HG03342 (cell line): ENCODE data around the gene CDK14.
"Not testable (repeated sequence)": the region's sequence is repeated elsewhere in the genome, so short reads cannot be mapped to it uniquely, and the experiment has no call there.

Source experiments
- ATAC-seq: cut with Tn5 transposase; IDR thresholded peaks from one replicate; pipeline ENCODE4 v1.9.1; 2021; ENCODE audit warnings: mild to moderate bottlenecking, moderate library complexity; ENCODE audit not compliant: unreplicated experiment

CDK14 gene

DNA sequence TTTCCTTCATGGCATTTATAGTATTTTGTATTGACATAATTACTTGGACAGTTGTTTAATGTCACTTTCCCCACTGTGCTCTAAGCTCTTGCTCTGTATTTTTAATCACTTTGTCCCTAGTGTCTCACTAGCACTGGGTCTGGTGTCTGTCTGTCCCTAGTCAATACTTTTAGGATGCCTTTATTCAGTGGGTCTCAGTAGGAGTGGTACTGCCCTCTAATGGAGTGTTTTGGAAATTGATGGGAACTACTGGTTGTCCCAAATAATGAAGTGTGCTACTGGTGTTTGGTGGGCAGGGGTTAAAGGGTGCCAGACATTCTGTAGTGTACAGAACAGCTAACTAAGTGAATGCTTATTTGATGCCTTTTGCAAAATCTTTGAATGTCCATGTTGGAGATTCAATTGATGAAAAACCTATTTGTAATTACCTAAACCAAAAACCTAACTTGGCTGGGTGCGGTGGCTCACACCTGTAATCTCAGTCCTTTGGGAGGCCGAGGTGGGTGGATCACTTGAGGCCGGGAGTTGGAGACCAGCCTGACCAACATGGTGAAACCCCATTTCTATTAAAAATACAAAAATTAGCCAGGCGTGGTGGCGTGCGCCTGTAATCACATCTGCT is 33.3 kb downstream of the CDK14 start:
- ATAC-seq, result peak; percentile 72

DNA sequence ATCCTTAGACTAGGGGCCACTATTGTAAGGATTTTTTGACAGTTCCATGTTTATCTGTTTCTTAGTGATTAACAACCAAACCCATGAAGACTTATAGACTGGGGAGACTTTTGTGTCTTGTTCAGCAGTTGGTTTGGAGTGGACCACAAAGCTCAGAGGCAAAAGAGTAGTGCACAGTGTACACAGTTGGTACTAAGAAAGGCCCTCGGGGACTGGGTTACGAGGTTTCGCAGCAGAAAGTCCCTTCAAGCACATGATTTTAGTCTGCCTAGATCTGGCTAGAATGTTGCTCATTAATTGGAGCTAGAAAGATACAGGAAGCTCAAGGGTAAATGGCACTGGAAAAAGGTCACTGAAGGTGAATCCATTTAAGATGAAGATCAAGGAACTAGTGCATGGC is 35.4 kb downstream of the CDK14 start:
- no peak for ATAC-seq

DNA sequence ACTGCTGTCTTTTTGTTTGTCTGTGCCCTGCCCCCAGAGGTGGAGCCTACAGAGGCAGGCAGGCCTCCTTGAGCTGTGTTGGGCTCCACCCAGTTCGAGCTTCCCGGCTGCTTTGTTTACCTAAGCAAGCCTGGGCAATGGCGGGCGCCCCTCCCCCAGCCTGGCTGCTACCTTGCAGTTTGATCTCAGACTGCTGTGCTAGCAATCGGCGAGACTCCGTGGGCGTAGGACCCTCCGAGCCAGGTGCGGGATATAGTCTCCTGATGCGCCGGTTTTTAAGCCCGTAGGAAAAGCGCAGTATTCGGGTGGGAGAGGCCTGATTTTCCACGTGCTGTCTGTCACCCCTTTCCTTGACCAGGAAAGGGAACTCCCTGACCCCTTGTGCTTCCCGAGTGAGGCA is 43.6 kb downstream of the CDK14 start:
- not testable (repeated sequence) for ATAC-seq

DNA sequence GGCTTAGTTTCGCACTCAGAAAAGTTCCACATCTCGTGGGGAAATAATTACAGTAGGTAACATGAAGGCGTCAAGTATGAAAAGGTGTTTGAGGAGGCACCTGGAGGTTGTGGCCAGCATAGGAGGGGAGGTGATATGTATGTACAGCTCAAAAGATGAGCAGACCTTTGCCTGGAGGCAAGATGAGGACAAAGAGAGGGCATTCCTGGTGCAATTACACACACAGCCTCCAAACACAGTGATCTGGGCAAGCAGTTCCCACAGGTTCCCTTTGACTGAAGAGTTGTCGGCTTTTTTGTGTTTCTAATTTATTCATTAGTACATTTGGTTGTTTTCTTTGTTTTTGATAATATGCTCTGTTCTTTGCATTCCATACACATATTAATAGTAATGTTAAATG is 46.9 kb downstream of the CDK14 start:
- no peak for ATAC-seq

DNA sequence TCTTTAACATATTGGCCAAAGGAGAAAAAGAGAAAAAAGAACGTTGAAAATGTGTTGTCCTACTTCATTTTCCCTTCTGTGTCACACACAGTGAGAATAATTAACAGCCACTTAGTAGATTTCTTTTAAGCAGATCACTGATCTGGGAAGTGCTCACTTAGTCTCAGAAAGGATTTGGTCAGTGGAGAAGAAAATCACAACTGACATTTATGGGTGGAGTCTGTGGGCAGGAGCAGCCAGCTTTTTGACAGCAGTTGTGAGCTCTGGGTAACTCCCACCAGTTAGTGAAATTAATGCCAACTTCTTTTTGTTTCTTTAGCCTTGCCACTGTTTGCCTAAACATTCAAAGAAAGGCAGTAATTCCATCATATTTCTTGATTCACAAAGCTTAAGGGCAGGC is 49.7 kb downstream of the CDK14 start:
- ATAC-seq, result no peak

DNA sequence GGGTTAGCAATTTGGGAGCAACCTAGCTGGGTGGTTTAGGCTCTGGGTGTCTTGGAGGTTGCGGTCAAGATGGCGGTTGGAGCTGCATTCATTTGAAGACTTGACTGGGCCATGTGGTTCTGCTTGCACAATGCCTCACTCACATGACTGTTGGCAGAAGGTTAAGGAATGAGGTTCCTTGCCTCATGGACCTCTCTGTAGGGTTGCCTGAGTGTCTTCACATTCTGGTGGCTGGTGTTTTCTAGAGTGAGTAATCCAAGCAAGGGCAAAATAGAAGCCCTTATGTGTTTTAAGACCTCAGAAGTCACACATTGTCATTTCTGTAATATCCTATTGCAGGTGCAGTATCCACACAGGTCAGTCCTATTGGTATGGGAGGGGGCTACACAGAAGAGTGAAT is 52.0 kb downstream of the CDK14 start:
- ATAC-seq, result peak; percentile 42

DNA sequence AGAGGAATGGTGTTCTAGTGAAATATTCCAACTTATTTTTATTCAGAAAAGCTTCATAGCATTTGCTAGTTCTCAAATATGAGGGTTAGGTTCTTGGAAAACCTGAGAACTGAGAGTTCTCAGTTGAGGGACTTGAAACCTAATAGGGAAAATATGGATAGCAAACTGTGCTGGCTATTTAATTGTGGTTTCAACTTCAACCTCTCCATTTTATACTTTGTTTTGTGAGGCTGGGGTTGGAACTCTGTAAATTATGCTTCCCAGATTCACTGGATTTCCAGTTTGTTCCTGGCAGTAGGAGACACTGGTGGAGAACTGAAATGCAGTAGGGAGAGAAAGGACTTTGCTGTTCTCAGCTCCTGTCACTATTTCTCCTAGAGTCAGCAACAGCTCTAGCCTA is 52.7 kb downstream of the CDK14 start:
- no peak for ATAC-seq

DNA sequence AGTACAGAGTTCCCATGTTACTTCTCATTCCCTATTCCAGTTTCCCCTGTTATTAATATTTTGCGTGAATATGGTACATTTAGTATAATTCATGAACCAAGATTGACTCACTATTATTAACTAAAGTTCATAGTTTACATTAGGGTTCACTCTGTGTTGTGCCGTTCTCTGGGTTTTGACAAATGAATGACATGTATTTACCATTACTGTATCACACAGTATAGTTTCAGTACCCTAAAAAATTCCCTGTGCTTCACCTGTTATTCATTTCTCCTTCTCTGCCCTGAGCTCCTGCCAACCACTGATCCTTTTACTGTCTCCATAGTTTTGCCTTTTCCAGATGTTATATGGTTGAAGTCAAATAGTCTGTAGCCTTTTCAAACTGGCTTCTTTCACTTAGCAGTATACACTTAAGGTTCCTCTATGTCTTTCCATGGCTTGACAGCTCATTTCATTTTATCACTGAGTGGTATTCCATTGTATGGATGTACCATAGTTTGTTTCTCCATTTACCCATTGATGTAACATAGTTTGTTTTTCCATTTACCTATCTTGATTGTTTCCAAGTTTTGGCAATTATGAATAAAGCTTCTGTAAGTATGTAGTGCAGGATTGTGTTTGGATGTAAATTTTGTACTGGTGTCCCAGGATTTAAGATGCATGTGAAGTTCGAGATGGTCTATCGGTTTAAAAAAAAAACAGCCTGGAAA is 58.8 kb downstream of the CDK14 start:
- ATAC-seq, result no peak

DNA sequence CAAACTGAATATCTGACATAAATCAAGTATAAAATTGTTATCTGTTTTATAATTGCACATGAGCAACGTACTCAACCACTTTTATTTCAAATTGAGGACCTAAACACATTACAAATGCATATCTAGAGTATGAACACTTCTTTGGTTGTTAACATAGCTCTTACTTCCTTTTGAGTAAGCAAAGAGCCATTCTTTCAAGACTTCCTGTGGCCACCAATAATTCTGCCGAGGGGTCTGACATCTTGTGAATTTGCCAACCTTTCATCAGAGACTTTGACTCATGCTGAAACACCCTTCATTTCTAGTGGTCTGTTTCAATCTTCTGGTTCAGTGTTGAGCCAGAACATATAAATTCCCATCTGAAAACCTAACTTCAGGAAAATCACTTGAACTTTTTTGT is 59.4 kb downstream of the CDK14 start:
- ATAC-seq, result peak; percentile 65

DNA sequence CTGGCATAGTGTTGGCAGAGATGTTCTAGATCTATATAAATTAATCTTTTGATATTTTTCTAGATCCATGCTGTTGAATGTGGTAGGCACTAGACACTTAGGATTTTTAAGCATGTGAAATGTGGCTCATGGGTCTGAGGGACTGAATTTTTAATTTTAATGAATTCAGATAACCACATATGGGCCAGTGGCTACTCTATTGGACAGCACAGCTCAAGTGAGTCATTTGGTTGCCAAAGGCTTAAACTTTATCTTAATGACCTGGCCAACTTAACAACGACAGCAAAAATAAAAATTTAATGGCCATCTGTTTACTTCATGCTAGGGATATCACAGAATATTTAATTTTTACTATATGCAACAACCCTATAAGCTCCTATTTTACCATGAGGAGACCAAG is 61.4 kb downstream of the CDK14 start:
- ATAC-seq, result no peak

DNA sequence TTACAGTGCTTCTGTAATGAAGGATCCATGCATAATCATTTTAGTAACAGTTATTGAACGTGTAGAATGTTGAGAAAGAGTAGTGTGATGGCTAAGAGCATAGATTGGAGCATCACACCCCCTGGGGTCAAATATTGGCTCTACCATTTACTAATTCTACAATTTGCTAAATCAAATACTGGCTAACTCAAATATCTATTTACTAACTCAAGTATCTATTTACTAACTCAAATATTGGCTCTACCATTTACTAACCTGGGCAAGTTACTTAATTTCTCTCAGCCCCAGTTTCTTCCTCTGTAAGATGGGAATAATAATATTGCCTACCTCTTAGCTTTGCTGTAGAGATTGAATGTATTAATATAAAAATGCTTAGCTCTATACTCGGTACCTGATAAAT is 64.0 kb downstream of the CDK14 start:
- ATAC-seq, result no peak

DNA sequence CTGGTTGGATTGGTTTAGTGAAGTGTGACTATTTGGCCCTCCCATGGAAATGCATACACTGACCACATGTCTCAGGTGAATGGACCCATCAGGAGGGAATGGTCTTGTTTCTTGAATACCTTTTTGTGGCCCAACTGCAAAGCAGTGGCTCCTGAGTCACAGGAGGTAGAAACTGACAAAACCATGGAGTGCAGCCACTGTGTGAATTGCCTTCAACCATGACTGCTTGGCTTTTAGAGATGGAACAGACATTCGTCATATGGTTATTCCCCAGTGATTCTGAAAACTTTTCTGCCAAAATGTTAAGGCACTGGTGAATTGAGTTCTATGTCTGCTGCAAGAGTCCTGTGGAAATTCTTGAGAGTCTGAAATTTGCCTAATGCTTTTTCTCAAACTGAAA is 64.7 kb downstream of the CDK14 start:
- ATAC-seq, result peak; percentile 47

DNA sequence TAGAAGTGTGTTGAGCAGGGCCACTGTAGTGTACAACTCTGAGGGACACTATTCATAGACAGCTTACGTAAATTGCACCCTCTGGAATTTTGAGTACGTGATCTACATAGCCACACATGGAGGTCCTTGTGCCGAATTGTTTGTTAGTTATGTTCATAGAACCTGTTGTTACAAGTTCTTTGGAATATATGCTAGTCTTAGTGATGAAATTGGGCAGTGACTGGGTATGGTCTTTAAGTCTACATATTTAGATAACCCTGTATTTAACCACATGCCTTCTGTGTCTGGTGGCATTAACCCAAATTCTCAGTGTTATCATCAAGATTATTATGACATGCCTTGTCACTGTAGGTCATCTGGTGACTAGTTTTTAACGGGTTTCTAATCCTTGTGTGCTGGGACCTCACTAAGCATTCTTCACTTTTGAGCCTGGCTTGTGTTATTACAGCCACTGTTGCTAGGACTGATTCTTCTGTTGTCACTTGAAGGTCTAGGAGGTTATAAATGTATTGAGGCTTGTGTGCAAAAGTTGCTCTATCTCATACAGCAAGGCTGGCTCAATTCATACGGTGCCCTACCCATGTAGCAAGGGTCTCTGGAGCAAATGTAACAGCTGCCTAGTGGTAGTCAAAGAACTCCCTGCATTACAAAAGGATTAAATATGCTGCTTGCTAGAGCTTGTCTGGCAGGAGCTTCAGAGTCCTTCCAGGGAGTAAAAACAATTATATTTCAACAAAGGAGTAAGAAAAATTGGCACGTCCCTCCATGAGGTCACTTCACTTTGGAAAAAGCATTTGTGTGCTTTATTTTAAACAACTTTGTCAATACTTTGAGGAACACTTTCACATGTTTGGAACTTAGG is 65.4 kb downstream of the CDK14 start:
- ATAC-seq, result peak; percentile 47

DNA sequence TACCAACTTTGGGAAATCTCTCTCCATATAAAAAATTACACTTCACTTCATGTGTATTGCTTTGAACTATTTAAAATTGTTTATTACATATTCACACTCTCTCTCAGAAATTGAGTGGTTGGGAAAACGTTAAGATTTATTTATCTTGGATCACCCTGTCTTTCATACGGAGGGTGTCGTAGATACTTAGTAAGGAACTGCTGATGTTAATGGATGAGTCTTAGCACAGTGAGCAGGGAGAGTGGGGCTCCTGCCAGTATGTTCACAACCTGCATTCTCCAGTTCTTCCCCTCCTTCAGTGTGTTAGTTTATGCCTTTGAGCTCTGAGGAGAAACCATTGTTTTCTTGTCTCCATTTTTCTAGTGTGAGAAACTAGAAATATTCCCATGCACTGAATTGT is 67.1 kb downstream of the CDK14 start:
- ATAC-seq, result no peak

DNA sequence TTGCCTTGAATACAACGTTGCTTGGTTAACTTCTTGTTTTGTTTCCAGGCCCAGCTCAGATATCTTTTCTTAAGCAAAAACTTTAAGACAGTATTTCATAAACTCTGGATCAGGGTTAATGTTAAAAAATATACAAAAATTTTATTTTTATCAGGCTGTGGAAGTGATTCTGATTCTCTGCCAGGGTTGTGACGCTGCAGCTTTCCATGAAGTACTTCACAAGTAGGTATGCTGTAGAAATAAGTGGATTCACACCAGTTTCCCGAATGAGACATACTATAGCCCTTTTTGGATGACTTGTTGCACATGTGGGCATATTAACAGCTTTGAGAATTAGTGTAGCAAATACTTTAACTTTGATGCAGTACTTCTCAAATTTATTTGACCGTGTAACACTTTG is 70.1 kb downstream of the CDK14 start:
- ATAC-seq, result no peak

DNA sequence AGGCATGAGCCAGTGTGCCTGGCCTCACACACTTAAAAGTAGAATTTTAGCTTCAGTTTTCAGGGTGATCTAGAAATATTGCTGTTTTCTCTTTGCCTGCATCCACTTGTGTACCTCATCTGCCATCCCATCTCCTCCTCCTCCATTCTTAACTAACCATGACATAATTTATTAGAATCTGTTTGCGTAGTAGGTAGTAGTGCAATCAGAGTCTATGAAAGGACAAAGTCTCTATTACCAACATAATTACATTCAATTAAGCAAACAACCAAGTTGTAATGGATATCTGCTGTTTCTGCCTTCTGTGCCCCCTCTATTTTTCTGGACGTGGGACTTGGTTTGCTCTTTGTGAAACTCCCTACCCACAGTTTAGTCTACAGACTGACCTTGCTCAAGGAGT is 72.9 kb downstream of the CDK14 start:
- no peak for ATAC-seq

DNA sequence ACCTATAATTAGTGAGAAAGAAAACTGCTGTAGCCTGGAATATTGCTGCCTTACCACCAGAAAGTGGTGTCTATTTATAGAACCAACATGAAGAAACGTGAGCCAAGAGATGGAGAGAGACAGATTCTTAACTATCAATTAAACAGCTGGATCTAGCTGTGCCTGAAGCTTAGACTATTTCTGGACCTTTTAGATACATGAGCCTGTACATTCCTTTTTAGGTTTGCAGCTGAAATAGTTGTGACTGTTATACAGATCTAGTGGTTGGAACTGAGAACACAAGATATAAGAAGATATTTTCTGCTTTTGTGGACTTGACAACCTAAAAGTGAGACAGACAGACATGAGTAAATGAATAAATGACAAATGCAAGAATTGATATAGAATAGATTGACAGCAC is 73.4 kb downstream of the CDK14 start:
- peak; percentile 57 for ATAC-seq

DNA sequence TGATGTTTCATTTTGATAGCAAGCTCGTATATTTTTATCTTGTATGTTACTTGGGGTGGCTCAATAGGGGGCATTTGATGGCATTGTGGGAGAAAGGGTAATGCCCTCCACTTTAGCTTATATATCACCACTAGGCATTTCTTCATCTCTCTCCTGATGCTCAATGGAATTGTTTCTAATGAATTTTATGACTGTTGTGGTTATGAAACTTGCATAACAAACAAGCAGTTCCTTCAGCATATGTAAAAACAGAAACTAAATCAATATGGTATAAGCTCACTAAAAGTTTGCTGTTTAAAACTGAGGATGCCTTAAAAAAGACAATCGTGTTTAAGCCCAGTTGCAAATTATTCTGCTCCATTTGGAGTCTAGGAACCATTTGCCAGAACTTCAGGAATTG is 75.5 kb downstream of the CDK14 start:
- no peak for ATAC-seq

DNA sequence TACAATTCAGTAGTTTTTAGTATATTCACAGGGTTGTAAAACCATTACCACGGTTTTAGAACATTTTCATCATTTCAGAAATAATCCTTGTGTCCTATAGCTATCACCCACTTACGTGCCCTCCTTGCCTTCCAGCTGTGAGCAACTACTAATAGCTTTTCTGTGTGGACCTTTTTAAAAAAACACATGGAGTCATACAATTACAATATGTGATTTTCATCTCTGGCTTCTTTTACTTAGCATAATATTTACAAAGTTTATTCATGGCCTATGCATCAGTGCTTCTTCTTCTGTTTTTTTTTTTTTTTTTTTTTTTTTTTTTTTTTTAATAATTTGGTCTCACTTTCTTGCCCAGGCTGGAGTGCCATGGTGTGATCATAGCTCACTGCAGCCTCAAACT is 76.1 kb downstream of the CDK14 start:
- no peak for ATAC-seq

DNA sequence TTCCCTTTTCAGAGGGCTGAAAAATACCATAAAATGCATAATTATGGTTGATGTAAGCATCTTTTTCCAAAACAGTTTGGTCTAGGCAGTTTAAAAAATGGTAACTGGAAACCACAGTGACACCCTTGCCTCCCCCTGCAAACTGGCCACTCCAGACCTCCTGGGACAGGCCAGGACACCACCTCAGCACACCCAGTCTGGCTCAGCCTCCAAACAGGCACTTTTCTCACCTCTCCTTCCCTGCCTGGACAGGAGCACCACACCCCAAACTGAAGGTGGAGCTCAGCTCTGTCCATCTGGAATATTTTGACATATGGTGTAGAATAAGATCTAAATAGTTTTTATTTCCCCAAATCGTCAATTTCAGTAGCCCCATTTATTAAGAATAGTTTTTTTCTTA is 78.5 kb downstream of the CDK14 start:
- no peak for ATAC-seq

DNA sequence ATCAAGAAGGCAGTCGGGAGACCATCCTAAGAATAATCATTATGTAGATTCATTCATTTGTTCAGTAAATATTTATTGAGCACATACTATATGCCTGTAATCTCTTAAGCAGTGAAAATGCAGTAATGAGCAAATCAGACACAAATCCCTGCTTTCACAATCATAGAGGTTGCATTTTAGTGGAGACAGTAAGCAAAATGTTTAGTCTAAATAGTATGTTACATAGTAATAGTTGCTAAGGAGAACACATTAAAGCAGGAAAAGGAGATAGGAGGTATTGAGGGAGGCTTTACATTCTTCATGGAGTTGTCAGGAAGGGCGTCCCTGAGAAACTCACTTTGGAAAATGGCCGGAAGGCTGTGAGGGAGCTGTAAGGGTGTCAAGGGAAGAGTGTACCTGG is 79.9 kb downstream of the CDK14 start:
- ATAC-seq, result no peak
